Measurements from ENCODE around the gene BRIX1.

GRCh38 chr5:34914671-34915138 lies 806 bp upstream of the BRIX1 start:
- TF ChIP-seq POLR2A (IDR thresholded peaks at IDR 0.05; ENCODE audit: low read depth, low read length) (no peak), CTCF (conservative IDR thresholded peaks at IDR 0.05; ENCODE audit: low read depth, low read length) (no peak), ELK1 (IDR thresholded peaks at IDR 0.05; ENCODE audit: borderline replicate concordance, low read depth, low read length) (no peak), SMC3 (IDR thresholded peaks at IDR 0.05; ENCODE audit: low read depth, low read length) (no peak), RAD21 (IDR thresholded peaks at IDR 0.05; ENCODE audit: low read length) (no peak), RFX5 (IDR thresholded peaks at IDR 0.05; ENCODE audit: low read depth, low read length) (no peak), MXI1 (IDR thresholded peaks at IDR 0.05; ENCODE audit: borderline replicate concordance, low read depth, low read length) (0 out of 2 replicates have a peak, but pooled peaks have one; percentile 55), MAFK (IDR thresholded peaks at IDR 0.05; ENCODE audit: low read depth, low read length) (no peak), BHLHE40 (IDR thresholded peaks at IDR 0.05; ENCODE audit: low read depth, low read length) (no peak), CEBPB (IDR thresholded peaks at IDR 0.05; ENCODE audit: low read depth, low read length) (peak; percentile 87), NFE2L2 (IDR thresholded peaks at IDR 0.05; ENCODE audit: low read depth, low read length) (no peak), USF2 (IDR thresholded peaks at IDR 0.05; ENCODE audit: low read depth, low read length) (no peak), CHD1 (IDR thresholded peaks at IDR 0.05; ENCODE audit: low read depth, low read length) (no peak)
